IMR-90 (cell line): Measurements from ENCODE around the gene SH3RF1. TPM values are rescaled to one million over a fixed set of nuclear protein-coding genes. Genes with fewer than 3 reads are reported as not detected.

ENCODE experiments used
- ATAC-seq: fragments of 200-7000 bp; cut with Tn5 transposase; 2 replicates; pipeline ENCODE4 v1.9.1; 2020; ENCODE audit warnings: low read depth, mild to moderate bottlenecking, moderate library complexity
- BruUV-seq: library from RNA; stranded (reverse); fragments of 400-500 nt; replicated peaks from 2 replicates; lab custom pipeline; 2021; lab: Mats Ljungman, UMichigan
- CTCF ChIA-PET: fragments of 300-600 bp; formaldehyde crosslinking; extraction: SDS; loops from one replicate; lab custom pipeline; 2021; ENCODE audit warnings: antibody characterized with exemption; lab: Yijun Ruan, JAX
- POLR2A ChIA-PET: fragments of 300-600 bp; sonication (Branson Sonifier 250); formaldehyde crosslinking; loops from one replicate; lab custom pipeline; 2022; ENCODE audit warnings: antibody characterized with exemption; ENCODE audit not compliant: unreplicated experiment; lab: Charles Lee
- DNase-seq: peaks from one replicate; pipeline ENCODE4 v3.0.0; 2013
- H2AFZ ChIP-seq: replicated peaks from 2 replicates; pipeline ENCODE3; 2013; ENCODE audit warnings: low read length, mild to moderate bottlenecking; ENCODE audit not compliant: poor library complexity
- H2AK5ac ChIP-seq: 2 replicates; pipeline ENCODE4 v1.6.1; 2013; ENCODE audit warnings: low read depth, low read length, inconsistent platforms
- H2AK9ac ChIP-seq: replicated peaks from 2 replicates; pipeline ENCODE3; 2013; ENCODE audit warnings: mild to moderate bottlenecking, low read depth, low read length, moderate library complexity; ENCODE audit not compliant: poor library complexity
- H2BK120ac ChIP-seq: 2 replicates; pipeline ENCODE4 v1.6.1; 2013; ENCODE audit warnings: low read depth, low read length, inconsistent platforms
- H2BK15ac ChIP-seq: 3 replicates; pipeline ENCODE4 v1.6.1; 2013; ENCODE audit warnings: low read depth, low read length, inconsistent platforms
- H2BK20ac ChIP-seq: 2 replicates; pipeline ENCODE4 v1.6.1; 2013; ENCODE audit warnings: low read depth, mild to moderate bottlenecking, inconsistent platforms, low read length, moderate library complexity
- H2BK5ac ChIP-seq: 2 replicates; pipeline ENCODE4 v1.6.1; 2013; ENCODE audit warnings: mild to moderate bottlenecking, low read depth, low read length, inconsistent platforms; ENCODE audit not compliant: poor library complexity, severe bottlenecking
- H3K14ac ChIP-seq: replicated peaks from 2 replicates; pipeline ENCODE4 v1.6.1; 2013; ENCODE audit warnings: low read depth, low read length, inconsistent platforms
- H3K18ac ChIP-seq: 2 replicates; pipeline ENCODE4 v1.6.1; 2013; ENCODE audit warnings: low read depth, low read length, control low read depth
- H3K23ac ChIP-seq: 2 replicates; pipeline ENCODE4 v1.6.1; 2013; ENCODE audit warnings: low read depth, low read length, inconsistent platforms
- H3K27ac ChIP-seq: 2 replicates; pipeline ENCODE4 v1.5.1; 2013; ENCODE audit warnings: mild to moderate bottlenecking, control low read depth, low read length; ENCODE audit not compliant: insufficient read depth
- H3K27me3 ChIP-seq: 2 replicates; pipeline ENCODE4 v1.6.1; 2013; ENCODE audit warnings: low read length; ENCODE audit not compliant: control insufficient read depth, insufficient read depth
- H3K36me3 ChIP-seq: 2 replicates; pipeline ENCODE4 v1.6.1; 2013; ENCODE audit warnings: low read length, mixed read lengths; ENCODE audit not compliant: control insufficient read depth, insufficient read depth
- H3K4ac ChIP-seq: 2 replicates; pipeline ENCODE4 v1.6.1; 2013; ENCODE audit warnings: low read depth, low read length, inconsistent platforms
- H3K4me1 ChIP-seq: 2 replicates; pipeline ENCODE4 v1.6.1; 2013; ENCODE audit warnings: low read length, mixed read lengths; ENCODE audit not compliant: control insufficient read depth, insufficient read depth
- H3K4me2 ChIP-seq: 2 replicates; pipeline ENCODE4 v1.6.1; 2013; ENCODE audit warnings: low read depth, mild to moderate bottlenecking, control low read depth, low read length, moderate library complexity
- H3K4me3 ChIP-seq: 2 replicates; pipeline ENCODE4 v1.5.1; 2013; ENCODE audit warnings: low read depth, mild to moderate bottlenecking, control low read depth, low read length, moderate library complexity; ENCODE audit not compliant: insufficient read depth
- H3K56ac ChIP-seq: 2 replicates; pipeline ENCODE4 v1.6.1; 2013; ENCODE audit warnings: low read length, inconsistent platforms; ENCODE audit not compliant: insufficient read depth; ENCODE audit errors: extremely low read depth
- H3K79me1 ChIP-seq, 2 experiments: 2 replicates each; pipeline ENCODE4 v1.6.1; 2013; ENCODE audit warnings: low read length in 2 of 2, inconsistent platforms in 1 of 2, low read depth in 1 of 2
- H3K9ac ChIP-seq: 2 replicates; pipeline ENCODE4 v1.6.1; 2013; ENCODE audit warnings: low read depth, low read length, control low read depth
- H3K9me1 ChIP-seq: 2 replicates; pipeline ENCODE4 v1.6.1; 2013; ENCODE audit warnings: low read length, inconsistent platforms; ENCODE audit not compliant: insufficient read depth
- H3K9me3 ChIP-seq: 2 replicates; pipeline ENCODE4 v1.6.1; 2013; ENCODE audit warnings: low read length; ENCODE audit not compliant: control insufficient read depth, insufficient read depth
- H4K20me1 ChIP-seq: 2 replicates; pipeline ENCODE4 v1.6.1; 2013; ENCODE audit warnings: low read length, inconsistent platforms; ENCODE audit not compliant: insufficient read depth
- H4K5ac ChIP-seq: 2 replicates; pipeline ENCODE4 v1.6.1; 2013; ENCODE audit warnings: mild to moderate bottlenecking, low read depth, low read length, control low read depth
- H4K8ac ChIP-seq, 2 experiments: 2 replicates each; pipeline ENCODE4 v1.6.1; 2013; ENCODE audit warnings: low read depth in 2 of 2, low read length in 2 of 2, control low read depth in 1 of 2, inconsistent platforms in 1 of 2
- H4K91ac ChIP-seq: 2 replicates; pipeline ENCODE4 v1.6.1; 2013; ENCODE audit warnings: low read depth, low read length, inconsistent platforms; ENCODE audit not compliant: insufficient read depth
- CHD1 ChIP-seq: IDR thresholded peaks from 2 replicates; pipeline ENCODE4 v1.6.1; 2012; ENCODE audit warnings: low read depth, low read length, improper control_type of control experiment
- ELK1 ChIP-seq: fragments of 150-350 bp; IDR thresholded peaks from 2 replicates; pipeline ENCODE4 v1.6.1; 2016; ENCODE audit warnings: low read depth, mild to moderate bottlenecking, low read length, moderate library complexity, borderline replicate concordance
- FOS ChIP-seq: fragments of 150-350 bp; IDR thresholded peaks from 2 replicates; pipeline ENCODE4 v1.6.1; 2016; ENCODE audit warnings: low read depth, low read length
- MXI1 ChIP-seq: IDR thresholded peaks from 2 replicates; pipeline ENCODE4 v1.6.1; 2012; ENCODE audit warnings: low read depth, mild to moderate bottlenecking, low read length, moderate library complexity, borderline replicate concordance
- RCOR1 ChIP-seq: IDR thresholded peaks from 2 replicates; pipeline ENCODE4 v1.6.1; 2012; ENCODE audit warnings: mild to moderate bottlenecking, low read length, improper control_type of control experiment; ENCODE audit not compliant: insufficient replicate concordance
- RFX5 ChIP-seq: IDR thresholded peaks from 2 replicates; pipeline ENCODE4 v1.8.0; 2012; ENCODE audit warnings: low read depth, mild to moderate bottlenecking, low read length, moderate library complexity
- SMC3 ChIP-seq: fragments of 150-350 bp; IDR thresholded peaks from 2 replicates; pipeline ENCODE4 v1.6.1; 2016; ENCODE audit warnings: low read depth, mild to moderate bottlenecking, antibody characterized with exemption, low read length, moderate library complexity
- WGBS, 2 experiments: methylation state at CpG; one replicate each; pipeline versions ENCODE4 v1.1.5 to v1.1.7; 2013; ENCODE audit warnings: missing lambda C conversion rate in 2 of 2; ENCODE audit not compliant: insufficient read length in 1 of 2; ENCODE audit errors: extremely low coverage in 2 of 2; 5-methylcytosine and 5-hydroxymethylcytosine counted together
- dilution Hi-C: fragments of 300-500 bp; cut with HindIII; formaldehyde crosslinking; loops from one replicate; pipeline ENCODE4 v1.14.3; 2018; ENCODE audit warnings: low sequenced_read_pairs; ENCODE audit not compliant: unreplicated experiment
- in situ Hi-C: fragments of 300-500 bp; cut with MboI; formaldehyde crosslinking; loops from 3 replicates; pipeline ENCODE4 v1.14.3; 2019; ENCODE audit warnings: low sequenced_read_pairs, inconsistent platforms, mixed read lengths
- intact Hi-C: fragments of 100-400 bp; cut with micrococcal nuclease; formaldehyde crosslinking; loops from 2 replicates; pipeline ENCODE4 v1.10.0; 2022
- polyA plus RNA-seq, 3 experiments: library from polyadenylated mRNA; depleted of rRNA; stranded (reverse); fragments of >200 nt; gene quantifications; 2 replicates each; pipeline ENCODE4 v1.2.3, GENCODE V29; 2012; ENCODE audit warnings: low replicate concordance in 1 of 3
- total RNA-seq: library from RNA; depleted of rRNA; stranded (reverse); fragments of >200 nt; gene quantifications from 2 replicates; pipeline ENCODE4 v1.2.3, GENCODE V29; 2012
- TF ChIP-seq, protein P1 (sequence below): fragments of 150-350 bp; IDR thresholded peaks from 2 replicates; pipeline ENCODE4 v1.6.1; 2017; ENCODE audit warnings: mild to moderate bottlenecking, antibody characterized with exemption, low read length, low read depth

The SH3RF1 gene
- total and polyA plus RNA-seq, 2 of the 4 experiments (the other 2 are of a cell fraction), result 22.0 to 29.8 TPM

- peak overlapping the region; percentile 23; the same call in 1 of the 2 replicates for H3K18ac ChIP-seq
- H3K4me3 ChIP-seq, result no peak overlapping the region
- no CpG with 5 or more reads among the region's 2 CpGs for WGBS, 2 experiments
- peak overlapping the region; percentile 30 for H2BK5ac ChIP-seq
- intact Hi-C loops (no loop called here), dilution Hi-C loops (no loop called here), in situ Hi-C loops (no loop called here)
- H4K20me1 ChIP-seq, result peaks cover 40% of the 10 kb centered on the region
- no peak for TF ChIP-seq SMC3
- TF ChIP-seq RCOR1, result no peak
- TF ChIP-seq MXI1, result no peak
- TF ChIP-seq FOS, result no peak
- no peak for TF ChIP-seq CHD1
- TF ChIP-seq, protein P1, sequence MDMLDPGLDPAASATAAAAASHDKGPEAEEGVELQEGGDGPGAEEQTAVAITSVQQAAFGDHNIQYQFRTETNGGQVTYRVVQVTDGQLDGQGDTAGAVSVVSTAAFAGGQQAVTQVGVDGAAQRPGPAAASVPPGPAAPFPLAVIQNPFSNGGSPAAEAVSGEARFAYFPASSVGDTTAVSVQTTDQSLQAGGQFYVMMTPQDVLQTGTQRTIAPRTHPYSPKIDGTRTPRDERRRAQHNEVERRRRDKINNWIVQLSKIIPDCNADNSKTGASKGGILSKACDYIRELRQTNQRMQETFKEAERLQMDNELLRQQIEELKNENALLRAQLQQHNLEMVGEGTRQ, result no peak
- no peak for TF ChIP-seq ELK1
- TF ChIP-seq RFX5, result no peak
- H3K79me1 ChIP-seq, result peaks cover 37 to 81% of the 10 kb centered on the region in 2 experiments
- 0 out of 2 replicates have a peak overlapping the region, but pooled peaks have one; percentile 5 for H4K91ac ChIP-seq
- no peak for DNase-seq
- no peak overlapping the region for H3K4ac ChIP-seq
- no peak overlapping the region for H3K14ac ChIP-seq
- peak overlapping the region; percentile 48 for H4K5ac ChIP-seq
- no peak overlapping the region for H2AK5ac ChIP-seq
- H3K36me3 ChIP-seq, result 0 out of 2 replicates have a peak, but pooled peaks cover 1% of the 10 kb centered on the region
- H2BK15ac ChIP-seq, result no peak overlapping the region
- no peak for ATAC-seq
- H4K8ac ChIP-seq, result 0 out of 4 replicates have a peak overlapping the region, but pooled peaks of 1 of the 2 experiments have one; percentile 39
- peaks cover 17% of the 10 kb centered on the region for H3K9me1 ChIP-seq
- no peak overlapping the region for H3K56ac ChIP-seq
- no peak overlapping the region for H2BK120ac ChIP-seq
- H3K9me3 ChIP-seq, result no peaks in the 10 kb centered on the region
- no peak overlapping the region for H3K23ac ChIP-seq
- H3K9ac ChIP-seq, result no peak overlapping the region
- H3K4me2 ChIP-seq, result no peak overlapping the region
- no peak overlapping the region for H2AK9ac ChIP-seq
- H3K27ac ChIP-seq, result peak overlapping the region; percentile 55; the same call in 1 of the 2 replicates
- no TSS peak for BruUV-seq
- no peak overlapping the region for H2BK20ac ChIP-seq
- no peaks in the 10 kb centered on the region for H3K27me3 ChIP-seq
- peaks cover 20% of the 10 kb centered on the region for H3K4me1 ChIP-seq
- ChIA-PET CTCF (interaction anchor here (1.0 kb wide), 1 partner anchor 16 kb away, joined by 3 read pairs; no protein-coding TSS in a partner anchor), POLR2A (no interaction called here)
- no peak overlapping the region for H2AFZ ChIP-seq
These were observed 63.2 kb downstream of the SH3RF1 start for GRCh38 chr4:169207436-169208089.
